Hepatocyte (in vitro differentiated cells): ENCODE measurements around the gene ALPG. TPM values are rescaled to one million over a fixed set of nuclear protein-coding genes. Genes with fewer than 3 reads are reported as not detected.
"Not testable (repeated sequence)": the region's sequence is repeated elsewhere in the genome, so short reads cannot be mapped to it uniquely, and the experiment has no call there.

Experiments
- DNase-seq: peaks from one replicate; pipeline ENCODE4 v3.0.0-alpha.2; 2016; ENCODE audit warnings: low spot score
- H2AFZ ChIP-seq: fragments of 200-600 bp; sonication (generic); 2 replicates; pipeline ENCODE4 v1.6.0; 2016; ENCODE audit warnings: antibody characterized with exemption, mild to moderate bottlenecking
- H3K27ac ChIP-seq: fragments of 200-600 bp; sonication (generic); 2 replicates; pipeline ENCODE4 v1.5.1; 2016; ENCODE audit warnings: mild to moderate bottlenecking
- H3K27me3 ChIP-seq: fragments of 200-600 bp; sonication (generic); 2 replicates; pipeline ENCODE4 v1.6.1; 2016
- H3K36me3 ChIP-seq: fragments of 200-600 bp; sonication (generic); replicated peaks from 2 replicates; pipeline ENCODE4 v1.5.1; 2016; ENCODE audit warnings: low read depth; ENCODE audit not compliant: insufficient read depth
- H3K4me1 ChIP-seq: fragments of 200-600 bp; sonication (generic); 2 replicates; pipeline ENCODE4 v1.5.1; 2016; ENCODE audit warnings: mild to moderate bottlenecking, moderate library complexity; ENCODE audit not compliant: insufficient read depth
- H3K4me2 ChIP-seq: fragments of 200-600 bp; sonication (generic); 2 replicates; pipeline ENCODE4 v1.6.0; 2016
- H3K4me3 ChIP-seq: fragments of 200-600 bp; sonication (generic); 2 replicates; pipeline ENCODE4 v1.5.1; 2016; ENCODE audit warnings: mild to moderate bottlenecking
- H3K79me2 ChIP-seq: fragments of 200-600 bp; sonication (generic); 2 replicates; pipeline ENCODE4 v1.6.0; 2017; ENCODE audit warnings: mild to moderate bottlenecking
- H3K9me2 ChIP-seq: fragments of 200-600 bp; sonication (generic); replicated peaks from 2 replicates; pipeline ENCODE4 v1.6.0; 2017; ENCODE audit warnings: mild to moderate bottlenecking; ENCODE audit not compliant: insufficient read depth
- H3K9me3 ChIP-seq: fragments of 200-600 bp; sonication (generic); 2 replicates; pipeline ENCODE4 v1.5.1; 2016; ENCODE audit warnings: low read depth, mild to moderate bottlenecking
- H4K20me1 ChIP-seq: fragments of 200-600 bp; sonication (generic); 2 replicates; pipeline ENCODE4 v1.6.0; 2016; ENCODE audit warnings: mild to moderate bottlenecking; ENCODE audit not compliant: insufficient read depth, poor library complexity, severe bottlenecking
- EZH2 ChIP-seq: fragments of 200-600 bp; sonication (generic); IDR thresholded peaks from 2 replicates; pipeline ENCODE4 v1.6.1; 2016; ENCODE audit warnings: antibody characterized with exemption, mild to moderate bottlenecking, borderline replicate concordance
- EZH2phosphoT487 ChIP-seq: fragments of 200-600 bp; sonication (generic); IDR thresholded peaks from one replicate; pipeline ENCODE4 v1.6.1; 2018; ENCODE audit warnings: antibody characterized with exemption, mild to moderate bottlenecking, low read depth, moderate library complexity; ENCODE audit not compliant: unreplicated experiment, severe bottlenecking
- WGBS: methylation state at CpG from one replicate; pipeline ENCODE4 v1.1.6; 2016; ENCODE audit warnings: low lambda C conversion rate; ENCODE audit errors: missing lambda C conversion rate; 5-methylcytosine and 5-hydroxymethylcytosine counted together
- polyA plus RNA-seq: library from polyadenylated mRNA; unstranded; fragments of >200 nt; fragmentation: Nextera tagmentation; extraction: Ambion mirVana; gene quantifications from 2 replicates; pipeline ENCODE4 v1.2.1, GENCODE V29; 2016
- total RNA-seq: library from RNA; depleted of rRNA; stranded (reverse); fragments of >200 nt; gene quantifications from 2 replicates; pipeline ENCODE4 v1.2.3, GENCODE V29; 2014
- TF ChIP-seq, protein P1 (sequence below): fragments of 200-600 bp; sonication (generic); IDR thresholded peaks from 2 replicates; pipeline ENCODE4 v1.5.1; 2016; ENCODE audit warnings: antibody characterized with exemption, mild to moderate bottlenecking; ENCODE audit not compliant: poor library complexity

The ALPG gene
- total and polyA plus RNA-seq, 2 experiments from 2014 or later, result 0.08 to 1.5 TPM

DNA sequence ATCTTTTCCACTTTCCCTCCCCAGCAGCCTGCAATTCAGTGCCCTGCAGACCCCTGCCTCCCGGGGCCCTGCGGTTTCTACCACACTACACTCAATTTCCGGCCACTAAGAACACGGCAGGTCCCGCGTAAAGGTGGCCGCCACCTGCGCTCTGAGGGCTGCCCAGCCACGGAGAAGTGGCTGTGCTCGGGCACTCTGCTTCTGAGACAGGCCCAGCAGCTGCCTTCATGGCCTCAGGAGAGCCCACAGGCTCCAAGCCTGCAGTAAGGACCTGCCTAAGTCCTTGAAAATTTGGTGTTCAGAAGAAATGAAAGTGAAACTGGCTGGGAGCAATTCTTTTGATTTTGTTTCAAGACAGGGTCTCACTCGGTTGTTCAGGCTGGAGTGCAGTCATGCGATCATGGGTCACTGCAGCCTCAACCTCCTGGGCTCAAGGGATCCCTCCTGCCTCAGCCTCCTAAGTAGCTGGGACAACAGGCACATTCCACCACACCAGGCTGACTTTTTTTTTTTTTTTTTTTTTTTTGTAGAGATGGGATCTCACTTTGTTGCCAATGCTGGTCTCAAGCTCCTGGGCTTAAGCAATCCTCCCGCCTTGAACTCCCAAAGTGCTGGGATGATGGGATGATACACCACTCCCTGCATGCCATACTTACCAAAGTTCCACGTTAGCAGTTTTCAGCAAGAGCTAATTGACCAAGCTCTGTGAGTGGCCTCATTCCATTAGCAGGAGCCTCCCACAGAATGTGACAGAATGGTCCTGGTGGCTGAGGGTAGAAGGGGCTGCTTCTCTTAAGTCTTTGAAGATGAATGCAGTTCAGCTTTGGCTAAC is 42.6 kb upstream of the ALPG start:
- Histone ChIP-seq H3K36me3 (no peaks in the 10 kb centered on the region), H3K27me3 (no peaks in the 10 kb centered on the region), H3K79me2 (no peaks in the 10 kb centered on the region), H2AFZ (no peak overlapping the region), H3K4me3 (no peak overlapping the region), H3K9me3 (no peaks in the 10 kb centered on the region), H4K20me1 (no peaks in the 10 kb centered on the region), H3K4me2 (no peak overlapping the region), H3K4me1 (peaks cover 3% of the 10 kb centered on the region), H3K27ac (no peak overlapping the region), H3K9me2 (no peaks in the 10 kb centered on the region)
- TF ChIP-seq EZH2phosphoT487 (no peak), EZH2 (no peak)
- TF ChIP-seq, protein P1, sequence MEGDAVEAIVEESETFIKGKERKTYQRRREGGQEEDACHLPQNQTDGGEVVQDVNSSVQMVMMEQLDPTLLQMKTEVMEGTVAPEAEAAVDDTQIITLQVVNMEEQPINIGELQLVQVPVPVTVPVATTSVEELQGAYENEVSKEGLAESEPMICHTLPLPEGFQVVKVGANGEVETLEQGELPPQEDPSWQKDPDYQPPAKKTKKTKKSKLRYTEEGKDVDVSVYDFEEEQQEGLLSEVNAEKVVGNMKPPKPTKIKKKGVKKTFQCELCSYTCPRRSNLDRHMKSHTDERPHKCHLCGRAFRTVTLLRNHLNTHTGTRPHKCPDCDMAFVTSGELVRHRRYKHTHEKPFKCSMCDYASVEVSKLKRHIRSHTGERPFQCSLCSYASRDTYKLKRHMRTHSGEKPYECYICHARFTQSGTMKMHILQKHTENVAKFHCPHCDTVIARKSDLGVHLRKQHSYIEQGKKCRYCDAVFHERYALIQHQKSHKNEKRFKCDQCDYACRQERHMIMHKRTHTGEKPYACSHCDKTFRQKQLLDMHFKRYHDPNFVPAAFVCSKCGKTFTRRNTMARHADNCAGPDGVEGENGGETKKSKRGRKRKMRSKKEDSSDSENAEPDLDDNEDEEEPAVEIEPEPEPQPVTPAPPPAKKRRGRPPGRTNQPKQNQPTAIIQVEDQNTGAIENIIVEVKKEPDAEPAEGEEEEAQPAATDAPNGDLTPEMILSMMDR, result no peak
- WGBS, result 92% methylated on average over 14 of the region's 14 CpGs
- no peak for DNase-seq

- not testable (repeated sequence) for H3K4me2 ChIP-seq, H3K4me3 ChIP-seq, H3K27ac ChIP-seq, H3K27me3 ChIP-seq, H4K20me1 ChIP-seq, DNase-seq, H3K4me1 ChIP-seq, H3K9me2 ChIP-seq, H2AFZ ChIP-seq, H3K9me3 ChIP-seq, H3K79me2 ChIP-seq, H3K36me3 ChIP-seq
- WGBS, result 91% methylated on average over 14 of the region's 18 CpGs
Measured at GRCh38 chr2:232364806-232365594, 41.6 kb upstream of the ALPG start.

- Histone ChIP-seq H3K27me3 (no peaks in the 10 kb centered on the region), H2AFZ (no peak overlapping the region), H3K9me3 (no peaks in the 10 kb centered on the region), H3K4me3 (no peak overlapping the region), H3K36me3 (no peaks in the 10 kb centered on the region), H3K4me1 (peaks cover 3% of the 10 kb centered on the region), H3K9me2 (no peaks in the 10 kb centered on the region), H3K4me2 (no peak overlapping the region), H4K20me1 (no peaks in the 10 kb centered on the region), H3K79me2 (no peaks in the 10 kb centered on the region), H3K27ac (no peak overlapping the region)
- DNase-seq, result peak; percentile 63
- TF ChIP-seq EZH2phosphoT487 (no peak), EZH2 (no peak)
- TF ChIP-seq, protein P1, result peak; percentile 36
- 70% methylated on average over 20 of the region's 20 CpGs for WGBS
Measured at GRCh38 chr2:232365621-232366321, 40.9 kb upstream of the ALPG start.

GRCh38 chr2:232366461-232366860 is 40.2 kb upstream of the ALPG start:
- H3K27me3 ChIP-seq, H4K20me1 ChIP-seq, H3K36me3 ChIP-seq, H3K4me1 ChIP-seq, H3K9me3 ChIP-seq, H3K9me2 ChIP-seq, H3K27ac ChIP-seq, H3K4me3 ChIP-seq, DNase-seq, H3K4me2 ChIP-seq, H2AFZ ChIP-seq, H3K79me2 ChIP-seq: not testable (repeated sequence)
- WGBS, result 95% methylated on average over 18 of the region's 23 CpGs
